GM10847 (cell line): ENCODE data around the gene ITIH6.

Experiments
- POLR2A ChIP-seq: IDR thresholded peaks from 2 replicates; pipeline ENCODE4 v1.6.1; 2011; ENCODE audit not compliant: insufficient read length; ENCODE audit errors: extremely low read depth

ITIH6 gene

GRCh38 chrX:54747733-54748393 is 50.2 kb downstream of the ITIH6 start:
- no peak for TF ChIP-seq POLR2A

GRCh38 chrX:54746928-54747327 is 51.1 kb downstream of the ITIH6 start:
- TF ChIP-seq POLR2A, result no peak

- TF ChIP-seq POLR2A, result no peak
Observed at GRCh38 chrX:54745676-54746075, 52.4 kb downstream of the ITIH6 start.

- TF ChIP-seq POLR2A, result no peak
Observed at GRCh38 chrX:54721424-54721823, 76.6 kb downstream of the ITIH6 start.

- no peak for TF ChIP-seq POLR2A
Observed at GRCh38 chrX:54715621-54716020, 82.4 kb downstream of the ITIH6 start.

- no peak for TF ChIP-seq POLR2A
Observed at GRCh38 chrX:54714424-54714823, 83.6 kb downstream of the ITIH6 start.

GRCh38 chrX:54711735-54712134 is 86.3 kb downstream of the ITIH6 start:
- no peak for TF ChIP-seq POLR2A

- no peak for TF ChIP-seq POLR2A
Observed at GRCh38 chrX:54710920-54711319, 87.1 kb downstream of the ITIH6 start.

- no peak for TF ChIP-seq POLR2A
Observed at GRCh38 chrX:54708404-54708803, 89.7 kb downstream of the ITIH6 start.
